Measurements from ENCODE around the gene THAP5.

THAP5 gene

GRCh38 chr7:108603656-108604306 lies 34.3 kb upstream of the THAP5 start:
- H3K9me3 ChIP-seq (ENCODE audit: control insufficient read depth in 1 of 2, low read length in 2 of 2), result no peaks in the 10 kb centered on the region

GRCh38 chr7:108600399-108600798 lies 30.9 kb upstream of the THAP5 start:
- no peaks in the 10 kb centered on the region for H3K27me3 ChIP-seq (ENCODE audit: control insufficient read depth in 1 of 2, insufficient read depth in 2 of 2, low read length in 2 of 2)
- no peaks in the 10 kb centered on the region for H3K4me1 ChIP-seq (ENCODE audit: control insufficient read depth in 1 of 2, insufficient read depth in 2 of 2, low read length in 2 of 2)
- no peak overlapping the region for H3K4me3 ChIP-seq (ENCODE audit: low read depth in 1 of 2, low read length in 2 of 2)
- no peaks in the 10 kb centered on the region for H3K36me3 ChIP-seq (ENCODE audit: control insufficient read depth in 1 of 2, insufficient read depth in 2 of 2, low read length in 2 of 2)
- no peak overlapping the region for H3K9ac ChIP-seq (ENCODE audit: low read depth in 1 of 2, low read length in 2 of 2)
- no peak overlapping the region for H3K27ac ChIP-seq (ENCODE audit: low read depth, low read length)
- no peaks in the 10 kb centered on the region for H3K9me3 ChIP-seq (ENCODE audit: control insufficient read depth in 1 of 2, low read length in 2 of 2)

More at GRCh38 chr7:108603656-108604306, 34.3 kb upstream of the THAP5 start:
- no peaks in the 10 kb centered on the region for H3K4me1 ChIP-seq (ENCODE audit: control insufficient read depth in 1 of 2, insufficient read depth in 2 of 2, low read length in 2 of 2)
- H3K27me3 ChIP-seq (ENCODE audit: control insufficient read depth in 1 of 2, insufficient read depth in 2 of 2, low read length in 2 of 2), result no peaks in the 10 kb centered on the region
- H3K9ac ChIP-seq (ENCODE audit: low read depth in 1 of 2, low read length in 2 of 2), result no peak overlapping the region
- H3K27ac ChIP-seq (ENCODE audit: low read depth, low read length), result no peak overlapping the region
- H3K36me3 ChIP-seq (ENCODE audit: control insufficient read depth in 1 of 2, insufficient read depth in 2 of 2, low read length in 2 of 2), result no peaks in the 10 kb centered on the region
- no peak overlapping the region for H3K4me3 ChIP-seq (ENCODE audit: low read depth in 1 of 2, low read length in 2 of 2)

- Histone ChIP-seq H3K4me3 (ENCODE audit: low read depth in 1 of 2, low read length in 2 of 2) (no peak overlapping the region), H3K27ac (ENCODE audit: low read depth, low read length) (no peak overlapping the region), H3K9me3 (ENCODE audit: control insufficient read depth in 1 of 2, low read length in 2 of 2) (no peaks in the 10 kb centered on the region), H3K4me1 (ENCODE audit: control insufficient read depth in 1 of 2, insufficient read depth in 2 of 2, low read length in 2 of 2) (no peaks in the 10 kb centered on the region), H3K9ac (ENCODE audit: low read depth in 1 of 2, low read length in 2 of 2) (no peak overlapping the region), H3K27me3 (ENCODE audit: control insufficient read depth in 1 of 2, insufficient read depth in 2 of 2, low read length in 2 of 2) (no peaks in the 10 kb centered on the region), H3K36me3 (ENCODE audit: control insufficient read depth in 1 of 2, insufficient read depth in 2 of 2, low read length in 2 of 2) (no peaks in the 10 kb centered on the region)
These were observed 29.5 kb upstream of the THAP5 start for GRCh38 chr7:108598914-108599580.

GRCh38 chr7:108598153-108598552 lies 28.6 kb upstream of the THAP5 start:
- Histone ChIP-seq H3K27me3 (ENCODE audit: control insufficient read depth in 1 of 2, insufficient read depth in 2 of 2, low read length in 2 of 2) (no peaks in the 10 kb centered on the region), H3K4me1 (ENCODE audit: control insufficient read depth in 1 of 2, insufficient read depth in 2 of 2, low read length in 2 of 2) (peaks cover 0 to under 1% of the 10 kb centered on the region in 2 donors), H3K4me3 (ENCODE audit: low read depth in 1 of 2, low read length in 2 of 2) (no peak overlapping the region), H3K36me3 (ENCODE audit: control insufficient read depth in 1 of 2, insufficient read depth in 2 of 2, low read length in 2 of 2) (no peaks in the 10 kb centered on the region), H3K9me3 (ENCODE audit: control insufficient read depth in 1 of 2, low read length in 2 of 2) (no peaks in the 10 kb centered on the region), H3K27ac (ENCODE audit: low read depth, low read length) (no peak overlapping the region), H3K9ac (ENCODE audit: low read depth in 1 of 2, low read length in 2 of 2) (no peak overlapping the region)

GRCh38 chr7:108596560-108596959 lies 27.1 kb upstream of the THAP5 start:
- Histone ChIP-seq H3K4me3 (ENCODE audit: low read depth in 1 of 2, low read length in 2 of 2) (no peak overlapping the region), H3K9ac (ENCODE audit: low read depth in 1 of 2, low read length in 2 of 2) (no peak overlapping the region), H3K9me3 (ENCODE audit: control insufficient read depth in 1 of 2, low read length in 2 of 2) (no peaks in the 10 kb centered on the region), H3K36me3 (ENCODE audit: control insufficient read depth in 1 of 2, insufficient read depth in 2 of 2, low read length in 2 of 2) (no peaks in the 10 kb centered on the region), H3K27me3 (ENCODE audit: control insufficient read depth in 1 of 2, insufficient read depth in 2 of 2, low read length in 2 of 2) (no peaks in the 10 kb centered on the region), H3K4me1 (ENCODE audit: control insufficient read depth in 1 of 2, insufficient read depth in 2 of 2, low read length in 2 of 2) (peaks cover 5 to 7% of the 10 kb centered on the region in 2 donors), H3K27ac (ENCODE audit: low read depth, low read length) (no peak overlapping the region)

- Histone ChIP-seq H3K4me1 (ENCODE audit: control insufficient read depth in 1 of 2, insufficient read depth in 2 of 2, low read length in 2 of 2) (peaks cover 5 to 7% of the 10 kb centered on the region in 2 donors), H3K9me3 (ENCODE audit: control insufficient read depth in 1 of 2, low read length in 2 of 2) (no peaks in the 10 kb centered on the region), H3K27ac (ENCODE audit: low read depth, low read length) (no peak overlapping the region), H3K9ac (ENCODE audit: low read depth in 1 of 2, low read length in 2 of 2) (no peak overlapping the region), H3K4me3 (ENCODE audit: low read depth in 1 of 2, low read length in 2 of 2) (no peak overlapping the region), H3K27me3 (ENCODE audit: control insufficient read depth in 1 of 2, insufficient read depth in 2 of 2, low read length in 2 of 2) (no peaks in the 10 kb centered on the region), H3K36me3 (ENCODE audit: control insufficient read depth in 1 of 2, insufficient read depth in 2 of 2, low read length in 2 of 2) (no peaks in the 10 kb centered on the region)
These were observed 23.2 kb upstream of the THAP5 start for GRCh38 chr7:108592646-108593201.

- Histone ChIP-seq H3K9me3 (ENCODE audit: control insufficient read depth in 1 of 2, low read length in 2 of 2) (no peaks in the 10 kb centered on the region), H3K4me3 (ENCODE audit: low read depth in 1 of 2, low read length in 2 of 2) (no peak overlapping the region), H3K27me3 (ENCODE audit: control insufficient read depth in 1 of 2, insufficient read depth in 2 of 2, low read length in 2 of 2) (no peaks in the 10 kb centered on the region), H3K4me1 (ENCODE audit: control insufficient read depth in 1 of 2, insufficient read depth in 2 of 2, low read length in 2 of 2) (peaks cover 5 to 7% of the 10 kb centered on the region in 2 donors), H3K27ac (ENCODE audit: low read depth, low read length) (no peak overlapping the region), H3K36me3 (ENCODE audit: control insufficient read depth in 1 of 2, insufficient read depth in 2 of 2, low read length in 2 of 2) (no peaks in the 10 kb centered on the region), H3K9ac (ENCODE audit: low read depth in 1 of 2, low read length in 2 of 2) (no peak overlapping the region)
These were observed 21.1 kb upstream of the THAP5 start for GRCh38 chr7:108590606-108591005.

GRCh38 chr7:108589874-108590273 lies 20.4 kb upstream of the THAP5 start:
- H3K4me3 ChIP-seq (ENCODE audit: low read depth in 1 of 2, low read length in 2 of 2), result no peak overlapping the region
- H3K9me3 ChIP-seq (ENCODE audit: control insufficient read depth in 1 of 2, low read length in 2 of 2), result no peaks in the 10 kb centered on the region
- H3K27ac ChIP-seq (ENCODE audit: low read depth, low read length), result no peak overlapping the region
- no peak overlapping the region for H3K9ac ChIP-seq (ENCODE audit: low read depth in 1 of 2, low read length in 2 of 2)
- no peaks in the 10 kb centered on the region for H3K27me3 ChIP-seq (ENCODE audit: control insufficient read depth in 1 of 2, insufficient read depth in 2 of 2, low read length in 2 of 2)
- no peaks in the 10 kb centered on the region for H3K36me3 ChIP-seq (ENCODE audit: control insufficient read depth in 1 of 2, insufficient read depth in 2 of 2, low read length in 2 of 2)
- peaks cover 5 to 7% of the 10 kb centered on the region in 2 donors for H3K4me1 ChIP-seq (ENCODE audit: control insufficient read depth in 1 of 2, insufficient read depth in 2 of 2, low read length in 2 of 2)

- H3K9me3 ChIP-seq (ENCODE audit: control insufficient read depth in 1 of 2, low read length in 2 of 2), result no peaks in the 10 kb centered on the region
- no peak overlapping the region for H3K27ac ChIP-seq (ENCODE audit: low read depth, low read length)
- no peak overlapping the region for H3K9ac ChIP-seq (ENCODE audit: low read depth in 1 of 2, low read length in 2 of 2)
- no peaks in the 10 kb centered on the region for H3K36me3 ChIP-seq (ENCODE audit: control insufficient read depth in 1 of 2, insufficient read depth in 2 of 2, low read length in 2 of 2)
- H3K4me1 ChIP-seq (ENCODE audit: control insufficient read depth in 1 of 2, insufficient read depth in 2 of 2, low read length in 2 of 2), result peaks cover 5 to 7% of the 10 kb centered on the region in 2 donors
- H3K27me3 ChIP-seq (ENCODE audit: control insufficient read depth in 1 of 2, insufficient read depth in 2 of 2, low read length in 2 of 2), result no peaks in the 10 kb centered on the region
- H3K4me3 ChIP-seq (ENCODE audit: low read depth in 1 of 2, low read length in 2 of 2), result no peak overlapping the region
These were observed 19.7 kb upstream of the THAP5 start for GRCh38 chr7:108589199-108589598.

GRCh38 chr7:108586274-108586710 lies 16.8 kb upstream of the THAP5 start:
- no peaks in the 10 kb centered on the region for H3K27me3 ChIP-seq (ENCODE audit: control insufficient read depth in 1 of 2, insufficient read depth in 2 of 2, low read length in 2 of 2)
- no peaks in the 10 kb centered on the region for H3K9me3 ChIP-seq (ENCODE audit: control insufficient read depth in 1 of 2, low read length in 2 of 2)
- H3K4me3 ChIP-seq (ENCODE audit: low read depth in 1 of 2, low read length in 2 of 2), result no peak overlapping the region
- no peak overlapping the region for H3K27ac ChIP-seq (ENCODE audit: low read depth, low read length)
- no peaks in the 10 kb centered on the region for H3K36me3 ChIP-seq (ENCODE audit: control insufficient read depth in 1 of 2, insufficient read depth in 2 of 2, low read length in 2 of 2)
- H3K4me1 ChIP-seq (ENCODE audit: control insufficient read depth in 1 of 2, insufficient read depth in 2 of 2, low read length in 2 of 2), result no peaks in the 10 kb centered on the region
- no peak overlapping the region for H3K9ac ChIP-seq (ENCODE audit: low read depth in 1 of 2, low read length in 2 of 2)

All from duodenal mucosa (tissue), 2 donors.